Measurements from ENCODE around the gene CFAP97D1. TPM values are rescaled to one million over a fixed set of nuclear protein-coding genes. Genes with fewer than 3 reads are reported as not detected.
A peak's percentile ranks its signal among the peaks of the same experiment; 100 is the strongest.

CFAP97D1 gene
- total and polyA plus RNA-seq, 8 donors = 0.06 to 0.11 (median 0.07) TPM; not detected in 4

- Histone ChIP-seq H3K36me3 (peaks cover 0 to 56% of the 10 kb centered on the region in 2 donors), H3K27me3 (no peaks in the 10 kb centered on the region), H3K4me3 (no peak overlapping the region), H3K4me1 (peaks cover 6 to 65% of the 10 kb centered on the region in 2 donors), H3K27ac (no peak overlapping the region), H3K9me3 (no peaks in the 10 kb centered on the region)
- ATAC-seq (peak; percentile 62), DNase-seq (peak in 1 of 4 donors; percentile 55)
- intact Hi-C loops (cut with DNase I) = no loop called here
- TF ChIP-seq, protein P1, sequence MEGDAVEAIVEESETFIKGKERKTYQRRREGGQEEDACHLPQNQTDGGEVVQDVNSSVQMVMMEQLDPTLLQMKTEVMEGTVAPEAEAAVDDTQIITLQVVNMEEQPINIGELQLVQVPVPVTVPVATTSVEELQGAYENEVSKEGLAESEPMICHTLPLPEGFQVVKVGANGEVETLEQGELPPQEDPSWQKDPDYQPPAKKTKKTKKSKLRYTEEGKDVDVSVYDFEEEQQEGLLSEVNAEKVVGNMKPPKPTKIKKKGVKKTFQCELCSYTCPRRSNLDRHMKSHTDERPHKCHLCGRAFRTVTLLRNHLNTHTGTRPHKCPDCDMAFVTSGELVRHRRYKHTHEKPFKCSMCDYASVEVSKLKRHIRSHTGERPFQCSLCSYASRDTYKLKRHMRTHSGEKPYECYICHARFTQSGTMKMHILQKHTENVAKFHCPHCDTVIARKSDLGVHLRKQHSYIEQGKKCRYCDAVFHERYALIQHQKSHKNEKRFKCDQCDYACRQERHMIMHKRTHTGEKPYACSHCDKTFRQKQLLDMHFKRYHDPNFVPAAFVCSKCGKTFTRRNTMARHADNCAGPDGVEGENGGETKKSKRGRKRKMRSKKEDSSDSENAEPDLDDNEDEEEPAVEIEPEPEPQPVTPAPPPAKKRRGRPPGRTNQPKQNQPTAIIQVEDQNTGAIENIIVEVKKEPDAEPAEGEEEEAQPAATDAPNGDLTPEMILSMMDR (IDR thresholded peaks at IDR 0.05) = peak; percentile 58 to 85
Observed at GRCh38 chr17:43766413-43767052, 13.7 kb upstream of the CFAP97D1 start.

DNA sequence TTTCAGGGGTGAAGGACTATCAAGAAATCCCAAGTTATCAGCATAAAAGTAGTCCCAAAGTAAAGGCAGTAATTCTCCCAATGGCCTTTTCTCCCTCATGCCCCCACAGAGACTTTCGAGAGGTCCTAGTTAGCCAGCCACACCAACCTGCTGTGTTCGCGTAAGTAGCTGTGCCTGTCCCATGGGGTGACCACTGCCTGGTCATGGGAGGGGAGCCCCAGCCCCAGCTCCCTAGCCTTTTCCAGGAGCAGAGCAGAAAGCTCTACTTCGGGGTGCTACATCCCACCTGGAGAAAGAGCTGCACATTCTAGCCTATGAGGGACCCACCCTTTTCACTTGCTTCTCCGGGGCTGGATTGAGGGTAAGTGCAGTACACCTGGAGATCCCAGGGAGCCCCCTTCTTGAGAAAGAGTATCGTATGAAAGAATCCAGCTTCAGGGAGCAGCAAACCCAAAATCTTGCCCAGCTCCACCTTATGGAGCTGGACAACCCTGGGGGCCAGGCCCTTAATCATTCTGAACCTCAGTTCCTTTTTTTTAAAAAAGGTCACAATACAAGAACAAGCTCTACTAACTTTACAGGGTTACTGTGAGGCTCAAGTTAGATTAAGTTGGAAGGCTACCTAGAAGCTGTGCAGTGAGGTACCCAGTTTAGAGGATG, 13.1 kb upstream of the CFAP97D1 start:
- ATAC-seq = no peak
- intact Hi-C loops (cut with DNase I) = no loop called here
- H3K27ac ChIP-seq = peak overlapping the region in 1 of 2 donors; percentile 14

GRCh38 chr17:43767713-43768059, 12.5 kb upstream of the CFAP97D1 start:
- Histone ChIP-seq H3K4me1 (peaks cover 6 to 75% of the 10 kb centered on the region in 2 donors), H3K36me3 (peaks cover 0 to 67% of the 10 kb centered on the region in 2 donors), H3K27me3 (no peaks in the 10 kb centered on the region), H3K4me3 (no peak overlapping the region), H3K27ac (peak overlapping the region in 1 of 2 donors; percentile 14), H3K9me3 (no peaks in the 10 kb centered on the region)
- DNase-seq (no peak), ATAC-seq (no peak)
- intact Hi-C loops (cut with DNase I) = no loop called here
- TF ChIP-seq, protein P1 (IDR thresholded peaks at IDR 0.05) = no peak

More for the DNA sequence above, 13.1 kb upstream of the CFAP97D1 start:
- no peak for DNase-seq
- Histone ChIP-seq H3K9me3 (no peaks in the 10 kb centered on the region), H3K27me3 (no peaks in the 10 kb centered on the region), H3K4me3 (no peak overlapping the region), H3K36me3 (peaks cover 0 to 62% of the 10 kb centered on the region in 2 donors), H3K4me1 (peaks cover 6 to 70% of the 10 kb centered on the region in 2 donors)
- TF ChIP-seq, protein P1 (IDR thresholded peaks at IDR 0.05) = no peak

DNA sequence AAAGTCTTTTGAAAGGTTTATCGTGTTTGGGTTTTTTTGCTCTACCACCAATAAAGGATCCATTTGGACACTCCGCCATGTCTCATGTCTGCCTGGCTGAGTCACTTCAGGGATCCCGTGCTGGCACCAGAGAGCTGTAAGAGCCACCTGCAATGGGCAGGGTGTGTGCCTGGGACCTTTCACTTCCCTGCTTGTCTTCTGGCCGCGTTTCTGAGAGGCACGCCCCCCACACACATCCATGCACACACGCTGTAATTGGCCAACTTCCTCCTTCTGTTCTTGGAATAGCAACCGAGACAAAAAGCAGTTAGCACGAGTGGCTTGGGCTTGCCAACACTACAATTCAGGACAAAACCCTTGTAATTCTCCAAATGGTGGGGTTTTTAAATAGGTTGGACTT, 11.9 kb upstream of the CFAP97D1 start:
- DNase-seq (peak in 1 of 4 donors; percentile 82), ATAC-seq (peak; percentile 57)
- H3K4me3 ChIP-seq = no peak overlapping the region
- H3K27ac ChIP-seq = peak overlapping the region in 1 of 2 donors; percentile 18
- peaks cover 0 to 74% of the 10 kb centered on the region in 2 donors for H3K36me3 ChIP-seq
- TF ChIP-seq, protein P1 (IDR thresholded peaks at IDR 0.05) = no peak
- H3K27me3 ChIP-seq = no peaks in the 10 kb centered on the region
- intact Hi-C loops (cut with DNase I) = no loop called here
- no peaks in the 10 kb centered on the region for H3K9me3 ChIP-seq
- H3K4me1 ChIP-seq = peaks cover 6 to 82% of the 10 kb centered on the region in 2 donors

DNA sequence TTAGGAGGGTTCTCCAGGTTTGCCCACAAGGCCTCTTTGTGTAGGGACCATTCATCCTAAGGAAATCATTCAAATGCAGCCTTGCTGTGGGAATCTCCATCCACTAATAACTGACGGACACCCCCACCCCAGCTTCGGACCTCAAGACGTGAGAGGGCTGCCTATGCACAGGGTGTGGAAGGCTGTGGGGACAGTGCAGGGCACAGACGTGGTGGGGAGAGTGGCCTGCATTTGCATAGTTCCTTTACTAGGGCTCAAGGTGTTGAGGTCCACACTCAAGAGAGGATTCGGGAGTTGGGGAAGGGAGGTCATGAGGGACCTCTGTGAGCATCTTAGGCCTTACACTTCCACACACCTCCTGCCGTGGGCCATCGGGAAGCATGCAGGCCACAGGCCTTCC, 11.3 kb upstream of the CFAP97D1 start:
- DNase-seq (no peak), ATAC-seq (no peak)
- peak overlapping the region; percentile 18 to 29 for H3K27ac ChIP-seq
- H3K27me3 ChIP-seq = no peaks in the 10 kb centered on the region
- H3K4me1 ChIP-seq = peaks cover 6 to 87% of the 10 kb centered on the region in 2 donors
- H3K4me3 ChIP-seq = no peak overlapping the region
- H3K36me3 ChIP-seq = peaks cover 0 to 80% of the 10 kb centered on the region in 2 donors
- H3K9me3 ChIP-seq = no peaks in the 10 kb centered on the region
- TF ChIP-seq, protein P1 (IDR thresholded peaks at IDR 0.05) = no peak
- intact Hi-C loops (cut with DNase I) = no loop called here
